22Rv1 (cell line): ENCODE measurements around the gene CCDC6.
"Not testable (repeated sequence)": the region's sequence is repeated elsewhere in the genome, so short reads cannot be mapped to it uniquely, and the experiment has no call there.

ENCODE experiments used
- H3K27ac ChIP-seq: fragments of 450-650 bp; 2 replicates; pipeline ENCODE4 v1.5.1; 2017
- CTCF ChIP-seq: fragments of 450-650 bp; IDR thresholded peaks from 2 replicates; pipeline ENCODE4 v1.5.1; 2017; ENCODE audit warnings: mild to moderate bottlenecking
- ZFX ChIP-seq: fragments of 450-650 bp; IDR thresholded peaks from 2 replicates; pipeline ENCODE4 v1.6.1; 2017; ENCODE audit warnings: antibody characterized with exemption, borderline replicate concordance

CCDC6 gene

GRCh38 chr10:59876695-59877094 lies 29.7 kb downstream of the CCDC6 start:
- TF ChIP-seq ZFX (no peak), CTCF (no peak)
- H3K27ac ChIP-seq, result no peak overlapping the region

- not testable (repeated sequence) for H3K27ac ChIP-seq
These were observed 30.1 kb downstream of the CCDC6 start for GRCh38 chr10:59876208-59876607.

- TF ChIP-seq ZFX (no peak), CTCF (no peak)
- no peak overlapping the region for H3K27ac ChIP-seq
These were observed 32.5 kb downstream of the CCDC6 start for GRCh38 chr10:59873896-59874295.

GRCh38 chr10:59872892-59873463 lies 33.4 kb downstream of the CCDC6 start:
- TF ChIP-seq ZFX (no peak), CTCF (no peak)
- no peak overlapping the region for H3K27ac ChIP-seq

- TF ChIP-seq ZFX, result no peak
- no peak for TF ChIP-seq CTCF
- no peak overlapping the region for H3K27ac ChIP-seq
These were observed 36.2 kb downstream of the CCDC6 start for GRCh38 chr10:59870152-59870551.

- no peak for TF ChIP-seq ZFX
- no peak for TF ChIP-seq CTCF
- no peak overlapping the region for H3K27ac ChIP-seq
These were observed 36.8 kb downstream of the CCDC6 start for GRCh38 chr10:59869594-59869940.

- TF ChIP-seq CTCF (no peak), ZFX (no peak)
- no peak overlapping the region for H3K27ac ChIP-seq
These were observed 37.4 kb downstream of the CCDC6 start for GRCh38 chr10:59868696-59869593.
